ENCODE measurements around the gene TBX10.

Gene TBX10

DNA sequence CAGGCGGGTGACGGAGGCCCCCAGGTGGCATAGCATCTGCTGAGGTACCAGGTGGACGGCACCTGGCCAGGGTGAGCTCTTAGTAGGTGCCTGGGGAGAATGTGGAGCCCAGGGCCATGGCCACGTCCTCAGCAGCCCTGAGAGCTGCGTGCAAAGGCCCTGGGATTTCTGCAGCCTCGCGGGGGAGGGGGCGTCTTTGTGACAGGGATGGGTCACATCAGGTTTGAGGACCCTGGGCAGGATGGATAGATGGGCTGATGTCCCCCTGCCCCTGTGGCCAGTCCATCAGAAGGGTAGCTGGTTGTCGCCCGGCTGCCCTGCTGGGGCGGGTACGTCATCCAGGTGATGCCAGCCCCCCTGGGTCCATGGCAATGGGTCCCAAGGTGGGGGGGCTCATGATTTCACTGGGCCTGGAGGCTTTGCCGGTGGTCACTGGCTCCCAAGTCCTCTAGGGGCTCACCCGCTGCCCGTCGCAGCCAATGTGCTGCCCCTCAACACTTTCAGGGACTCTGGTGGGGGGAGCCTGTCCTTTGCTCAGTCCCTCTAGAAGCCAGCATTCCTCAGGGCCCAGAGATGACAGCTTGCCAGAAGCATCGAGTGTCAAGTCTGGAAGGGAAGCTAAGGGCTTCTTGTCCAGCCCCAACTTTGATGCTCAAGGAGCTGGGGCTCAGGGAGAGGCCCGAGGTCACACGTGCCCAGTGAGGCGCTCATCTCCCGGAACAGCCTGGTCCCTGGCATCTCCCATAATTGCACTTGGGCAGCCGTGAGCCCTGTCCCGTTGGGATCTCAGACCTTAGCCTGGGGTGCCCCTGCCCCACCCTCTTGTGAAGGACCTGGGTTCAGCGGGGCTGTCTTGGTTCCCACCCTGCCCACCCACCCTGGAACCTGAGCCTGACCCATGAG is 777 bp downstream of the TBX10 start:
- TF ChIP-seq SIN3A (IDR thresholded peaks at IDR 0.05; ENCODE audit: borderline replicate concordance, insufficient read depth, low read length) (no peak), POLR2AphosphoS5 (IDR thresholded peaks at IDR 0.05; ENCODE audit: low read depth, low read length) (no peak), TAF1 (IDR thresholded peaks at IDR 0.05; ENCODE audit: borderline replicate concordance, insufficient read depth, low read length) (no peak), FOXP2 (optimal IDR thresholded peaks at IDR 0.05; ENCODE audit: borderline replicate concordance, extremely low read depth, extremely low read length, insufficient read depth) (no peak)
- TF ChIP-seq, protein P1, sequence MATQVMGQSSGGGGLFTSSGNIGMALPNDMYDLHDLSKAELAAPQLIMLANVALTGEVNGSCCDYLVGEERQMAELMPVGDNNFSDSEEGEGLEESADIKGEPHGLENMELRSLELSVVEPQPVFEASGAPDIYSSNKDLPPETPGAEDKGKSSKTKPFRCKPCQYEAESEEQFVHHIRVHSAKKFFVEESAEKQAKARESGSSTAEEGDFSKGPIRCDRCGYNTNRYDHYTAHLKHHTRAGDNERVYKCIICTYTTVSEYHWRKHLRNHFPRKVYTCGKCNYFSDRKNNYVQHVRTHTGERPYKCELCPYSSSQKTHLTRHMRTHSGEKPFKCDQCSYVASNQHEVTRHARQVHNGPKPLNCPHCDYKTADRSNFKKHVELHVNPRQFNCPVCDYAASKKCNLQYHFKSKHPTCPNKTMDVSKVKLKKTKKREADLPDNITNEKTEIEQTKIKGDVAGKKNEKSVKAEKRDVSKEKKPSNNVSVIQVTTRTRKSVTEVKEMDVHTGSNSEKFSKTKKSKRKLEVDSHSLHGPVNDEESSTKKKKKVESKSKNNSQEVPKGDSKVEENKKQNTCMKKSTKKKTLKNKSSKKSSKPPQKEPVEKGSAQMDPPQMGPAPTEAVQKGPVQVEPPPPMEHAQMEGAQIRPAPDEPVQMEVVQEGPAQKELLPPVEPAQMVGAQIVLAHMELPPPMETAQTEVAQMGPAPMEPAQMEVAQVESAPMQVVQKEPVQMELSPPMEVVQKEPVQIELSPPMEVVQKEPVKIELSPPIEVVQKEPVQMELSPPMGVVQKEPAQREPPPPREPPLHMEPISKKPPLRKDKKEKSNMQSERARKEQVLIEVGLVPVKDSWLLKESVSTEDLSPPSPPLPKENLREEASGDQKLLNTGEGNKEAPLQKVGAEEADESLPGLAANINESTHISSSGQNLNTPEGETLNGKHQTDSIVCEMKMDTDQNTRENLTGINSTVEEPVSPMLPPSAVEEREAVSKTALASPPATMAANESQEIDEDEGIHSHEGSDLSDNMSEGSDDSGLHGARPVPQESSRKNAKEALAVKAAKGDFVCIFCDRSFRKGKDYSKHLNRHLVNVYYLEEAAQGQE (IDR thresholded peaks at IDR 0.05; ENCODE audit: insufficient read depth in 1 of 2, low read depth in 2 of 2, low read length in 2 of 2) = no peak

DNA sequence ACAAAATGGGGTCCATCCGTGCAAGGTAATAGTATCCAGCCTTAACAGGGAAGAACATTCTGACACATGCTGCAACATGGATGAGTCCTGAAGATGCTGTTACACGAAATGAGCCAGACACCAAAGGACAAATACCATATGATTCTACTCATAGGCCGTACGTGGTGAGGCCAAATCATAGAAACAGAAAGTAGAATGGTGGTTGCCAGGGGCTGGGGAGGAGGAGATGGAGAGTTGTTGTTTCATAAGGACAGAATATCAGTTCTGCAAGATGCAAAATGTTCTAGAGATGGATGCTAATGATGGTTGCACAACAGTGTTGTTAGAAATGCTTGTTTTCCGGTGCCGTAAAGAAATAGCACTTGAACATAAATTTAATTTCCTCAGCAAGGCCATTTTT is 2.6 kb downstream of the TBX10 start:
- TF ChIP-seq POLR2AphosphoS5 (IDR thresholded peaks at IDR 0.05; ENCODE audit: low read depth, low read length) (no peak), FOXP2 (optimal IDR thresholded peaks at IDR 0.05; ENCODE audit: borderline replicate concordance, extremely low read depth, extremely low read length, insufficient read depth) (no peak), TAF1 (IDR thresholded peaks at IDR 0.05; ENCODE audit: borderline replicate concordance, insufficient read depth, low read length) (no peak), SIN3A (IDR thresholded peaks at IDR 0.05; ENCODE audit: borderline replicate concordance, insufficient read depth, low read length) (no peak)
- TF ChIP-seq, protein P1 (IDR thresholded peaks at IDR 0.05; ENCODE audit: insufficient read depth in 1 of 2, low read depth in 2 of 2, low read length in 2 of 2) = no peak

DNA sequence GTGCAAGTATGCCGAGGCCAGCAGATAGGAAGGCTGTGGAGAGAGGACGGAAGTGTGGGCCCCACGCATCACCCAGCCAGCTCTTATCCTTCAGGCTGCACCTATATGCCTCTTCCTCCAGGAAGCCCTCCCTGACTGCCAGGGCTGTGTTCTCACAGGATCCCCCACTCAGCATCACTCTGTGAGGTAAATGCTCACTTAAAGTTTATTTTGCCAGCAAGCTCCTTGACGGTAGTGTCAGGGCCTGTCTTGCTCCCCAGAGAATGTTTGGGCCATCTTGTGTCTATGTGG is 4.4 kb downstream of the TBX10 start:
- TF ChIP-seq SIN3A (IDR thresholded peaks at IDR 0.05; ENCODE audit: borderline replicate concordance, insufficient read depth, low read length) = no peak

DNA sequence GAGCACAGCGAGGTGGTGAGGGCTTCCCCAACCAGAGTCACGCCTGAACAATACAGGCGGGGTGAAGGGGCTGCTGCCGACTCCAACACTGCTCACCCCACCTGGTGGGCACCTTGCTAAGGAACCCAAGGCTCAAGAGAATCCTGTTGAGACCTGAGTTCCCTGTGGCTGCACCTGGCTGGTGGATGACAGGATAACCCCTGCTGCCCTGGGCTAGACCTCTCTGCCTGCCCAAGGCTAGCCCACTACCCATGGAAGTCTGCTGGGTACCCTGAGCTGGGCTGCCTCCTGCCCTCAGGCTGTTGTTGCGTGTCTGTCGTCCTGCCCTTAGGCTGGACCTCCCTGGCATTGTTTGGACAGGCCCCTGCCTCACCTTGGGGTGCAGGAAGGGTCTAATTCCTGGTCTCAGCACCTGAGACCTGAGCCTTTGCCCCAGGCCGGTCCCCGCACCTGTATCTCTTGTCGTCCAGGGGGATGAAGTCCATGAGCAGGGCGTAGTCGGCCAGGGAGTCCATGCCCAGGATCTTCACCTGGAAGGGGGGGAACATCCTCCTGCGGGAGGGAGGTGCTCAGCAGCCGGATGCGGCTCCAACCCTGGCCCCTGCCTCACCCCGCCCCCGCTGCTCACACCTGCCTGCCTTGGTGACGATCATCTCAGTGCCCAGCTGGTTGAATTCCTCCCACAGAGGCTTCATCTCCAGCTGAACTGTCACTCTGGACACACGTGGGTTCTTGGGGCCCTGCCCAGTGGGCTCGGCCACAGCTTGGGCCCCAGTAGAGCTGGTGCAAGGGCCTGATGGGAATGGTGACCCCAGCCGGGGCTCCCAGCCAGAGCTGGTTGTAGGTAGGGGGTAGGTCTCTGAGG is 5.0 kb downstream of the TBX10 start:
- TF ChIP-seq POLR2AphosphoS5 (IDR thresholded peaks at IDR 0.05; ENCODE audit: low read depth, low read length) (no peak), SIN3A (IDR thresholded peaks at IDR 0.05; ENCODE audit: borderline replicate concordance, insufficient read depth, low read length) (no peak), TAF1 (IDR thresholded peaks at IDR 0.05; ENCODE audit: borderline replicate concordance, insufficient read depth, low read length) (no peak), FOXP2 (optimal IDR thresholded peaks at IDR 0.05; ENCODE audit: borderline replicate concordance, extremely low read depth, extremely low read length, insufficient read depth) (no peak)
- TF ChIP-seq, protein P1 (IDR thresholded peaks at IDR 0.05; ENCODE audit: insufficient read depth in 1 of 2, low read depth in 2 of 2, low read length in 2 of 2) = no peak

DNA sequence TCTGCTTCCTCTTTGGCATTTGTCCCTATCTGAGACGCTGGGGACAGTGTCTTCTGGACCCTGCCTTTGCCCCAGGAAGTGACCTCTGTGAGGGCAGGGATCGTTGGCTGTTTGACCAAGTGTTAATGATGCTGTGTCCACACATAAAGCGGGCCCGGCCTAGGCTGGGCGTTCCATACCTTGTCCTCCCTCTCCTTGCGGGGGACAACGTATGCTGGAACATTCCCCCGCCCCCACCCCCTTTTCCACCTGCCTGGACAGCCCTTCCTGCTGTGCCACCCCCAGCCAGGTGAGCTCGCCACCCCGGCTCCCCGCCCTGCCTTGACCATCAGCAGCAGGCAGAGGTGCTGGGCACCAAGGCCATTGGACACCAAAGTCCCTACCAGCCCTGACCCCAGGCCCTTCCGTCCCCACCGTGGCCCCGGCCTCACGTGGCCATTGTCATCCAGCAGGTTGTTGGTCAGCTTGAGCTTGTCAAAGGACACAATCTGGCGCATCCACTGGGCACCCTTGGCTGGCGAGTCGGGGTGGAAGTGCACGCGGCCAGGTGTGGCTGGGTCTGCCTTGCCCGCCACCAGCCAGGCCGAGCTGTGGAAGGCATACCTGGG is 5.7 kb downstream of the TBX10 start:
- TF ChIP-seq FOXP2 (optimal IDR thresholded peaks at IDR 0.05; ENCODE audit: borderline replicate concordance, extremely low read depth, extremely low read length, insufficient read depth) (no peak), TAF1 (IDR thresholded peaks at IDR 0.05; ENCODE audit: borderline replicate concordance, insufficient read depth, low read length) (no peak)
- TF ChIP-seq, protein P1 (IDR thresholded peaks at IDR 0.05; ENCODE audit: insufficient read depth in 1 of 2, low read depth in 2 of 2, low read length in 2 of 2) = no peak

All from PFSK-1 (cell line).